Activated CD8-positive, alpha-beta T cell treated with anti-CD3 and anti-CD28 coated beads, Interleukin-2, amount 10 ng/mL, durations not matched to agents 7 days and 5 days (primary cell): ENCODE measurements around the gene AP4S1. TPM values are rescaled to one million over a fixed set of nuclear protein-coding genes. Genes with fewer than 3 reads are reported as not detected.
"Not testable (repeated sequence)": the region's sequence is repeated elsewhere in the genome, so short reads cannot be mapped to it uniquely, and the experiment has no call there.

Experiments used
- ATAC-seq: fragments of 150-1000 bp; cut with Tn5 transposase; one replicate; pipeline ENCODE4 v1.10.0; 2021; ENCODE audit warnings: moderate library complexity
- CTCF ChIA-PET: fragments of 350-600 bp; sonication (Branson Sonifier 250); formaldehyde crosslinking; loops from one replicate; lab custom pipeline; 2021; ENCODE audit warnings: antibody characterized with exemption; lab: Charles Lee
- POLR2A ChIA-PET: fragments of 350-600 bp; sonication (Branson Sonifier 250); formaldehyde crosslinking; loops from one replicate; lab custom pipeline; 2021; ENCODE audit warnings: antibody characterized with exemption; lab: Charles Lee
- DNase-seq: peaks from one replicate; pipeline ENCODE4 v3.0.0-alpha.2; 2020
- H3K27ac Mint-ChIP-seq: one replicate; pipeline ENCODE4 v1.8.0; 2021; ENCODE audit warnings: mild to moderate bottlenecking, mixed read lengths
- H3K27me3 Mint-ChIP-seq: one replicate; pipeline ENCODE4 v1.8.0; 2021; ENCODE audit warnings: low read depth, mixed read lengths
- H3K36me3 Mint-ChIP-seq: one replicate; pipeline ENCODE4 v1.8.0; 2021; ENCODE audit warnings: low read depth, mixed read lengths
- H3K4me1 Mint-ChIP-seq: one replicate; pipeline ENCODE4 v1.8.0; 2021; ENCODE audit warnings: low read depth, mixed read lengths
- H3K4me3 Mint-ChIP-seq: one replicate; pipeline ENCODE4 v1.8.0; 2021; ENCODE audit warnings: mild to moderate bottlenecking, mixed read lengths
- H3K9me3 Mint-ChIP-seq: one replicate; pipeline ENCODE4 v1.8.0; 2022; ENCODE audit warnings: mixed read lengths; ENCODE audit not compliant: insufficient read depth
- total RNA-seq, 2 experiments: library from RNA; stranded (reverse); gene quantifications; one replicate each; pipeline ENCODE4 v1.2.3, GENCODE V29; 2021

The AP4S1 gene
- total RNA-seq, 2 experiments from 2014 or later, result 7.6 to 7.7 TPM

DNA sequence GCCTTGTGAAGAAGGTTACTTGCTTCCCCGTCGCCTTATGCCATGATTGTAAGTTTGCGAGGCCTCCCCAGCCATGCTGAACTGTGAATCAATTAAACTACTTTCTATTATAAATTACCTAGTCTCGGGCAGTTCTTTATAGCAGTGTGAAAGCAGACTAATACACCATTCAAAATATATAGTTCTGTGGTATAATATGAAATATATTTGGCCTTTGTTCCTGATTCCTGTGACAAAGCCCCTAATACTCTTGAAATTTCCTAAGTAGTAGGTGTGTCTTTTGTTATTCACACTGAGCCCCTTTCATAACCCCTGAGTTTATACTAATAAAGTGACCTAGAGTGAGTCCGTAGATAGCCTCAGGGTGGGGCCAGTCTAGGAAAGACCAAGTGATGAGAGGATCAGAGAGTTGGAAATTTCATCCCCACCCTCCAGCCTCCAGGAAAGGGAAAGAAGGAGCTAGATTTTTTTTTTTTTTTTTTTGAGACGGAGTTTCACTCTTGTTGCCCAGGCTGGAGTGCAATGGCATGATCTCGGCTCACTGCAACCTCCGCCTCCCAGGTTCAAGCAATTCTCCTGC is 20.1 kb downstream of the AP4S1 start:
- H3K4me1 Mint-ChIP-seq, result peaks cover 4% of the 10 kb centered on the region
- ATAC-seq, result no peak
- H3K4me3 Mint-ChIP-seq, result no peak overlapping the region
- H3K27ac Mint-ChIP-seq, result no peak overlapping the region
- no peaks in the 10 kb centered on the region for H3K27me3 Mint-ChIP-seq
- ChIA-PET CTCF (no interaction called here), POLR2A (no interaction called here)
- no peaks in the 10 kb centered on the region for H3K9me3 Mint-ChIP-seq
- DNase-seq, result no peak
- no peaks in the 10 kb centered on the region for H3K36me3 Mint-ChIP-seq

DNA sequence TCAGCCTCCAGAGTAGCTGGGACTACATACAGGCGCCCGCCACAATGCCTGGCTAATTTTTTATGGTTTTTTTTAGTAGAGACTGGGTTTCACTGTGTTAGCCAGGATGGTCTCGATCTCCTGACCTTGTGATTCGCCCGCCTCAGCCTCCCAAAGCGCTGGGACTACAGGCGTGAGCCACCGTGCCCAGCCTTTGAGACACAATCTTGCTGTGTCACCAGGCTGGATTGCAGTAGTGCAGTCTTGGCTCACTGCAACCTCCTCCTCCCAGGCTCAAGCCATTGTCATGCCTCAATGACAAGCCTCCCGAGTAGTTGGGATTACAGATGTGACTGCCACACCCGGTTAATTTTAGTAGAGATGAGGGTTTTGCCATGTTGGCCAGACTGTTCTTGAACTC is 22.1 kb downstream of the AP4S1 start:
- H3K27ac Mint-ChIP-seq, result no peak overlapping the region
- H3K27me3 Mint-ChIP-seq, result no peaks in the 10 kb centered on the region
- no peaks in the 10 kb centered on the region for H3K36me3 Mint-ChIP-seq
- H3K4me3 Mint-ChIP-seq, result no peak overlapping the region
- H3K9me3 Mint-ChIP-seq, result no peaks in the 10 kb centered on the region
- H3K4me1 Mint-ChIP-seq, result peaks cover 4% of the 10 kb centered on the region
- ATAC-seq (no peak), DNase-seq (no peak)
- ChIA-PET POLR2A (no interaction called here), CTCF (no interaction called here)

DNA sequence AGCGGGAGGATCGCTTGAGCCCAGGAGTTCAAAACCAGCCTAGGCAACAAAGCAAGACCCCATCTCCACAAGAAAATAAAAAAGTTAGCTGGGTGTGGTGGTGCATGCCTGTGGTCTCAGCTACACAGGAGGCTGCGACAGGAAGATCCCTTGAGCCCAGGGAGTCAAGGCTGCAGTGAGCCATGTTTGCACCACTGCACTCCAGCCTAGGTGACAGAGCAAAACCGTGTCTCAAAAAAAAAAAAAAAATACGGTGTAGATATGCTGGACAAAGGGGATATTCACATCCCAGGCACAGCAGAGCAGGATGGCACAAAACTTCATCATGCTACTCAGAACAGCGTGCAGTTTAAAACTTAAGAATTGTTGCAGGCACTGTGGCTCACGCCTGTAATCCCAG is 25.6 kb downstream of the AP4S1 start:
- ChIA-PET CTCF (no interaction called here), POLR2A (no interaction called here)
- no peak for DNase-seq
- Mint-ChIP-seq H3K9me3 (no peaks in the 10 kb centered on the region), H3K27me3 (no peaks in the 10 kb centered on the region), H3K4me3 (no peak overlapping the region), H3K4me1 (peaks cover 4% of the 10 kb centered on the region), H3K36me3 (no peaks in the 10 kb centered on the region), H3K27ac (no peak overlapping the region)
- ATAC-seq, result no peak

- H3K4me1 Mint-ChIP-seq, result peaks cover 4% of the 10 kb centered on the region
- no peaks in the 10 kb centered on the region for H3K9me3 Mint-ChIP-seq
- DNase-seq (no peak), ATAC-seq (no peak)
- no peak overlapping the region for H3K4me3 Mint-ChIP-seq
- POLR2A ChIA-PET, result no interaction called here
- no peaks in the 10 kb centered on the region for H3K36me3 Mint-ChIP-seq
- no peaks in the 10 kb centered on the region for H3K27me3 Mint-ChIP-seq
- H3K27ac Mint-ChIP-seq, result no peak overlapping the region
- CTCF ChIA-PET, result no interaction called here
Measured at GRCh38 chr14:31051511-31051910, 26.1 kb downstream of the AP4S1 start.

DNA sequence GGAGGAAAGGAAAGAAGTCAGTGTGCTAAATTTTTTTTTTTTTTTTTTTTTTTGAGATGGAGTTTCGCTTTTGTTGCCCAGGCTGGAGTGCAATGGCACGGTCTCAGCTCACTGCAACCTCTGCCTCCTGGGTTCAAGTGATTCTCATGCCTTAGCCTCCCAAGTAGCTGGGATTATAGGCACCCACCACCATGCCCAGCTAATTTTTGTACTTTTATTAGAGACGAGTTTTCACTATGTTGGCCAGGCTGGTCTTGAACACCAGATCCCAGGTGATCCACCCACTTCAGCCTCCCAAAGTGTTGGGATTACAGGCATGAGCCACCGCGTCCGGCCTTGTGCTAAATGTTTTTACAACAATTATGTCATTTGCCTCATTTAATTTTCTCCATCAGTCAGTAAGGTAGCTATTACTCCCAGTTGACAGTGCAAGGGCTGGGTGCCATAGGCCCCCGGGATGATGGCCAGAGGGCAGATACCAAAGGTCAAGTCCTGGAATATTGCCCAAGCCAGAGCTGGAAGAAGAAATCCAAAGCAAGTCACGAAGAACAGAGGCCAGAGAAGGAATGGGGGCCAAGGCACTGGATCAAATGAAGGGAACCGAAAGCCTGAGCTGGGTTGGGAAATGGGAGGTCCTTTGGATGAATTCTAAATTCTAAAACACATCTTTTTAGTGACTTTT is 27.6 kb downstream of the AP4S1 start:
- H3K9me3 Mint-ChIP-seq, H3K4me3 Mint-ChIP-seq, CTCF ChIA-PET, H3K27ac Mint-ChIP-seq, ATAC-seq, H3K36me3 Mint-ChIP-seq, POLR2A ChIA-PET, DNase-seq, H3K4me1 Mint-ChIP-seq, H3K27me3 Mint-ChIP-seq: not testable (repeated sequence)

GRCh38 chr14:31057035-31057434 is 31.6 kb downstream of the AP4S1 start:
- ChIA-PET CTCF (no interaction called here), POLR2A (no interaction called here)
- ATAC-seq, result no peak
- Mint-ChIP-seq H3K36me3 (no peaks in the 10 kb centered on the region), H3K27ac (no peak overlapping the region), H3K27me3 (no peaks in the 10 kb centered on the region), H3K4me3 (no peak overlapping the region), H3K9me3 (no peaks in the 10 kb centered on the region), H3K4me1 (no peaks in the 10 kb centered on the region)
- DNase-seq, result no peak

GRCh38 chr14:31057701-31058364 is 32.4 kb downstream of the AP4S1 start:
- Mint-ChIP-seq H3K27me3 (no peaks in the 10 kb centered on the region), H3K4me1 (no peaks in the 10 kb centered on the region), H3K27ac (no peak overlapping the region), H3K9me3 (no peaks in the 10 kb centered on the region), H3K4me3 (no peak overlapping the region), H3K36me3 (no peaks in the 10 kb centered on the region)
- no peak for DNase-seq
- no peak for ATAC-seq
- ChIA-PET CTCF (no interaction called here), POLR2A (no interaction called here)

DNA sequence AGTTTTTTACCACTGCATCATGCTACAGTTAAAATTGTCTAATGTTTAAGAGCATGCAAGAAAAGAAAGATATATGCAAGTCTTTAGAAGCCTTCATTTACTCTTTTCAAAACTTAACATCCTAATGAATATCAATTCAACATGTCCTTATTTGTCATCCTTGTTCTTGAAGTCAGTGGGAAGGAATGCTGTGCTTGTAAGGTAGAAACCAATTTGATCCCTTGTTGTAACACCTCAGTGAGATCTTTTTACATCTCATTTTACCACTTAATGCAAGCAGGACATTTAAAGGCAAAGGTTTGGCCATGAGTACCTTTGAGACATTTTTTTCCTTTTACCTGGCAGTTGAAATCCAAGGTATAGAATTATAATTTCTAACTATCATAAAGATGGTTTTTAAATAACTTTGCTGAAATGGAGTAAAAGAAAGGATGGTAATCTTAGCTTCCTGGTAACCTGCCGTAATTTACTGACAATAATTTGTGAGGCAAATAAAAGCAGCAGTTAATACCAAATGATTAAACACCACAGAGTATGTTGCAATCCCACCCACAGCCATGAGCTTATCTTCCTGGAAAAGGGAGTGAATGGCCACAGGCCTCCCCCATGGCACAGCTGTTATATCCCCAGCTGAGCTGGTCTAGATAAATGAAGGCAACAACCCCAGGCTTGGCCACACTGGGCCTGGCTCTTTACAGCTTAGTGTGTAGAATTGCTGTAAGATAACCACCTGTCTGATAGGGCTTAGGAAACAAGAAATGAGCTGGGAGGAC is 33.9 kb downstream of the AP4S1 start:
- POLR2A ChIA-PET, result no interaction called here
- CTCF ChIA-PET, result no interaction called here

DNA sequence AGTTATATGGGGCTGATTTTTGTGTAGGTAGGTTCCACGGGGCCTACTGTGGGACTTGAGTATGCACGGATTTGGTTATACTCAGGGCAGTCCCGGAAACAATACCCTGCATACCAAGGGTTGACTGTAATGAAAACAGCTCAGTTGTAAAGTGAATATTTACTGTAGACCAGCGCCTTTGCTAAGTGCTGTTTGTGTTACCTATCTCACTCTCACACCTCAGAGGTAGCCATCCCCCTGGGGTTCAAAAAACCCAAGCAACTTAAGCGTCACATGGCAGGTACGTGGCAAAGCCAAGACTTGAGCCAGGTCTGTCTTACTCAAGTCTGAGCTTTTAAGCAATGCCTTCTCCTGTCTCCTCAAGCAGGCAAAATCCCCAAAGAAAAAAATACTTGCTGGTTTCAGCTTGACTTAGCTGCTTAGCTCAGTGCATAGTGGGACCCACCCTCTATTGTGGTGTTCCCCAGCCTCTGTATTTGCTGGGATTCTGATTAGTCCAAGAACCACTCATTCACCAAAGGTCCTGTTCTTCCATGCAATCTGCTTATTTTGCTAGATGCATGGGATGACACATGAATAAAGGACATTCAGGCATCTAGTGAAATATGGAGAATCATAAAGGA is 34.9 kb downstream of the AP4S1 start:
- Mint-ChIP-seq H3K9me3 (no peaks in the 10 kb centered on the region), H3K4me1 (no peaks in the 10 kb centered on the region), H3K27ac (no peak overlapping the region), H3K27me3 (no peaks in the 10 kb centered on the region), H3K4me3 (no peak overlapping the region), H3K36me3 (no peaks in the 10 kb centered on the region)
- POLR2A ChIA-PET, result no interaction called here
- ATAC-seq, result no peak
- CTCF ChIA-PET, result interaction anchor here (1.7 kb wide), 1 partner anchor 22 kb away, joined by 4 read pairs; no protein-coding TSS in a partner anchor
- DNase-seq, result no peak

More for the DNA sequence above, 33.9 kb downstream of the AP4S1 start:
- Mint-ChIP-seq H3K4me3 (no peak overlapping the region), H3K27ac (no peak overlapping the region), H3K9me3 (no peaks in the 10 kb centered on the region), H3K4me1 (no peaks in the 10 kb centered on the region), H3K36me3 (no peaks in the 10 kb centered on the region), H3K27me3 (no peaks in the 10 kb centered on the region)
- ATAC-seq (no peak), DNase-seq (no peak)

DNA sequence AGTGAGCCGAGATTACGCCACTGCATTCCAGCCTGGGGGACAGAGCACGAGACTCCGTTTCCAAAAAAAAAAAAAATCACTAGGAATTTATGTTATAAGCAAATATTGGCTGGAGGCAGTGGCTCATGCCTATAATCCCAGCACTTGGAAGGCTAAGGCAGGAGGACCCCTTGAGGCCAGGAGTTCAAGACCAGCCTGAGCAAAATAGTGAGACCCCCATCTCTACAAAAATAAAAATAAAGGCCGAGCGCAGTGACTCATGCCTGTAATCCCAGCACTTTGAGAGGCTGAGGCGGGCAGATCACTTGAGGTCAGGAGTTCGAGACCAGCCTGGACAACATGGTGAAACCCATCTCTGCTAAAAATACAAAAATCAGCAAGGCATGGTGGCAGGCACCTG is 37.5 kb downstream of the AP4S1 start:
- not testable (repeated sequence) for H3K36me3 Mint-ChIP-seq

DNA sequence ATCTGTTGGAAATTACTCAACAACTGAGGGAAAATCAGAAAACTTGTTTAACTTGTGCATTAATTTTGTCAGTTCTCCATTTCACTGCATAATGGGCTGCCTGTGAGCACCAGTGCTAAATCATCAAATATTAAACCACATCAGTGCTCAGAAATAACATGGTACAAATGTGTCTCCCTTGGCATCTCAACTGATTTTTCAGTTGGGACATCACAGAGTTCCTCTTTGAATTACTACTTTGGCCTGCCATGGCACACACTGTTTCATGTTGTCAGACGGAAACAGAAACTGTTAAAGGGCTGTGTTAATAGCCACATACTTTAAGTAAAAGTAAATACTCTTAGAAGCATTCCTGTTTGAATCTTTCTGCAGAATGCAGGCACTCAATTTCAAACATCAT is 42.8 kb downstream of the AP4S1 start:
- ATAC-seq (no peak), DNase-seq (no peak)
- no peaks in the 10 kb centered on the region for H3K9me3 Mint-ChIP-seq
- CTCF ChIA-PET, result no interaction called here
- POLR2A ChIA-PET, result no interaction called here
- peaks cover 4% of the 10 kb centered on the region for H3K4me1 Mint-ChIP-seq
- no peak overlapping the region for H3K4me3 Mint-ChIP-seq
- peaks cover 2% of the 10 kb centered on the region for H3K36me3 Mint-ChIP-seq
- no peak overlapping the region for H3K27ac Mint-ChIP-seq
- H3K27me3 Mint-ChIP-seq, result no peaks in the 10 kb centered on the region

More for the DNA sequence above, 37.5 kb downstream of the AP4S1 start:
- H3K27me3 Mint-ChIP-seq, ATAC-seq, H3K4me3 Mint-ChIP-seq, DNase-seq, CTCF ChIA-PET, H3K4me1 Mint-ChIP-seq, POLR2A ChIA-PET, H3K27ac Mint-ChIP-seq, H3K9me3 Mint-ChIP-seq: not testable (repeated sequence)
